Measurements from ENCODE around the gene IGFL2. TPM values are rescaled to one million over a fixed set of nuclear protein-coding genes. Genes with fewer than 3 reads are reported as not detected.
A peak's percentile ranks its signal among the peaks of the same experiment; 100 is the strongest.

IGFL2 gene
- total and polyA plus RNA-seq, 2 experiments from 2014 or later = not detected

DNA sequence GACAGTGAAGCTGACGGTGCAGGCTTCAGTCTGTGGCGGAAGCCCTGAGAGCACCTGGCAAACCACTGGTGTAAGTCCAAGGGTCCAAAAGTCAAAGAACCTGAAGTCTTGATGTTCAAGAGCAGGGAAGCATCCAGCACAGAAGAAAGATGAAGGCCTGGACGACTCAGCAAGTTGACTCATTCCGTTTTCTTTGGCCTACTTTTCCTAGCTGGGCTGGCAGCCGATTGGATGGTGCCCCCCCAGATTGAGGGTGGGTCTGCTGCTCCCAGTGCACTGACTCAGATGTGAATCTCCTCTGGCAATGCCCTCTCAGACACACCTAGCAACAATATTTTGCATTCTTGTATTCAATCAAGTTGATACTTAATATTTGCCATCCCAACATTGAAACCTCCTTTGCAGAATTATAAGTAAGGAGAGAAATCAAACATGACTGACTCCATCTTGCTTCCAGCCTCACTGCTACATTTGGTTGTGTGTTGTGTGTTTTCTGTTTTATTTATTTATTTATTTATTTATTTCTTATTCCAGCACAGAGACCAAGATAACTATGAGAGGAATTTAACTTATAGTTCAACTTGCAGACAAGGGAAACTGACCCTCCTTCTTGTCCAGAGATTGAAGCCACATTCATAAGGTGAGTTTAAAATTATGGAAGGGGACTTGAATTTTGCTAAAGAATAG, 32.8 kb downstream of the IGFL2 start:
- no peaks in the 10 kb centered on the region for H3K9me2 ChIP-seq (ENCODE audit: insufficient read depth)
- no peak overlapping the region for H3K27ac ChIP-seq (ENCODE audit: low read depth)
- no peak overlapping the region for H3K27ac Mint-ChIP-seq
- no peaks in the 10 kb centered on the region for H3K27me3 Mint-ChIP-seq (ENCODE audit: insufficient read depth, low read depth, poor library complexity)
- no peak for DNase-seq (ENCODE audit: low spot score)
- no peaks in the 10 kb centered on the region for H3K4me1 Mint-ChIP-seq
- no peak overlapping the region for H3K4me2 ChIP-seq
- H3K4me3 ChIP-seq = no peak overlapping the region
- H3K9me3 Mint-ChIP-seq = peaks cover 2% of the 10 kb centered on the region; the same call in 1 of the 3 replicates
- H3K79me2 ChIP-seq (replicated peaks; ENCODE audit: insufficient read depth) = no peaks in the 10 kb centered on the region
- ATAC-seq = no peak
- H3K27me3 ChIP-seq (ENCODE audit: insufficient read depth) = no peaks in the 10 kb centered on the region
- no peak overlapping the region for H3K4me3 Mint-ChIP-seq
- no peaks in the 10 kb centered on the region; the same call in 2 of the 3 replicates for H3K36me3 Mint-ChIP-seq (ENCODE audit: low read depth)
- no peaks in the 10 kb centered on the region for H3K4me1 ChIP-seq (ENCODE audit: insufficient read depth)
- 0 out of 2 replicates have a peak overlapping the region, but pooled peaks have one; percentile 90 for H2AFZ ChIP-seq
- H3K36me3 ChIP-seq (ENCODE audit: insufficient read depth) = no peaks in the 10 kb centered on the region
- no peak for TF ChIP-seq ZNF114 (CRISPR knock-in tag; IDR thresholded peaks at IDR 0.05)
- TF ChIP-seq, protein P1, sequence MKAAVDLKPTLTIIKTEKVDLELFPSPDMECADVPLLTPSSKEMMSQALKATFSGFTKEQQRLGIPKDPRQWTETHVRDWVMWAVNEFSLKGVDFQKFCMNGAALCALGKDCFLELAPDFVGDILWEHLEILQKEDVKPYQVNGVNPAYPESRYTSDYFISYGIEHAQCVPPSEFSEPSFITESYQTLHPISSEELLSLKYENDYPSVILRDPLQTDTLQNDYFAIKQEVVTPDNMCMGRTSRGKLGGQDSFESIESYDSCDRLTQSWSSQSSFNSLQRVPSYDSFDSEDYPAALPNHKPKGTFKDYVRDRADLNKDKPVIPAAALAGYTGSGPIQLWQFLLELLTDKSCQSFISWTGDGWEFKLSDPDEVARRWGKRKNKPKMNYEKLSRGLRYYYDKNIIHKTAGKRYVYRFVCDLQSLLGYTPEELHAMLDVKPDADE (IDR thresholded peaks at IDR 0.05) = no peak
- no peak for TF ChIP-seq ZNF331 (CRISPR knock-in tag; IDR thresholded peaks at IDR 0.05; ENCODE audit: low read depth)
- TF ChIP-seq, protein P2, sequence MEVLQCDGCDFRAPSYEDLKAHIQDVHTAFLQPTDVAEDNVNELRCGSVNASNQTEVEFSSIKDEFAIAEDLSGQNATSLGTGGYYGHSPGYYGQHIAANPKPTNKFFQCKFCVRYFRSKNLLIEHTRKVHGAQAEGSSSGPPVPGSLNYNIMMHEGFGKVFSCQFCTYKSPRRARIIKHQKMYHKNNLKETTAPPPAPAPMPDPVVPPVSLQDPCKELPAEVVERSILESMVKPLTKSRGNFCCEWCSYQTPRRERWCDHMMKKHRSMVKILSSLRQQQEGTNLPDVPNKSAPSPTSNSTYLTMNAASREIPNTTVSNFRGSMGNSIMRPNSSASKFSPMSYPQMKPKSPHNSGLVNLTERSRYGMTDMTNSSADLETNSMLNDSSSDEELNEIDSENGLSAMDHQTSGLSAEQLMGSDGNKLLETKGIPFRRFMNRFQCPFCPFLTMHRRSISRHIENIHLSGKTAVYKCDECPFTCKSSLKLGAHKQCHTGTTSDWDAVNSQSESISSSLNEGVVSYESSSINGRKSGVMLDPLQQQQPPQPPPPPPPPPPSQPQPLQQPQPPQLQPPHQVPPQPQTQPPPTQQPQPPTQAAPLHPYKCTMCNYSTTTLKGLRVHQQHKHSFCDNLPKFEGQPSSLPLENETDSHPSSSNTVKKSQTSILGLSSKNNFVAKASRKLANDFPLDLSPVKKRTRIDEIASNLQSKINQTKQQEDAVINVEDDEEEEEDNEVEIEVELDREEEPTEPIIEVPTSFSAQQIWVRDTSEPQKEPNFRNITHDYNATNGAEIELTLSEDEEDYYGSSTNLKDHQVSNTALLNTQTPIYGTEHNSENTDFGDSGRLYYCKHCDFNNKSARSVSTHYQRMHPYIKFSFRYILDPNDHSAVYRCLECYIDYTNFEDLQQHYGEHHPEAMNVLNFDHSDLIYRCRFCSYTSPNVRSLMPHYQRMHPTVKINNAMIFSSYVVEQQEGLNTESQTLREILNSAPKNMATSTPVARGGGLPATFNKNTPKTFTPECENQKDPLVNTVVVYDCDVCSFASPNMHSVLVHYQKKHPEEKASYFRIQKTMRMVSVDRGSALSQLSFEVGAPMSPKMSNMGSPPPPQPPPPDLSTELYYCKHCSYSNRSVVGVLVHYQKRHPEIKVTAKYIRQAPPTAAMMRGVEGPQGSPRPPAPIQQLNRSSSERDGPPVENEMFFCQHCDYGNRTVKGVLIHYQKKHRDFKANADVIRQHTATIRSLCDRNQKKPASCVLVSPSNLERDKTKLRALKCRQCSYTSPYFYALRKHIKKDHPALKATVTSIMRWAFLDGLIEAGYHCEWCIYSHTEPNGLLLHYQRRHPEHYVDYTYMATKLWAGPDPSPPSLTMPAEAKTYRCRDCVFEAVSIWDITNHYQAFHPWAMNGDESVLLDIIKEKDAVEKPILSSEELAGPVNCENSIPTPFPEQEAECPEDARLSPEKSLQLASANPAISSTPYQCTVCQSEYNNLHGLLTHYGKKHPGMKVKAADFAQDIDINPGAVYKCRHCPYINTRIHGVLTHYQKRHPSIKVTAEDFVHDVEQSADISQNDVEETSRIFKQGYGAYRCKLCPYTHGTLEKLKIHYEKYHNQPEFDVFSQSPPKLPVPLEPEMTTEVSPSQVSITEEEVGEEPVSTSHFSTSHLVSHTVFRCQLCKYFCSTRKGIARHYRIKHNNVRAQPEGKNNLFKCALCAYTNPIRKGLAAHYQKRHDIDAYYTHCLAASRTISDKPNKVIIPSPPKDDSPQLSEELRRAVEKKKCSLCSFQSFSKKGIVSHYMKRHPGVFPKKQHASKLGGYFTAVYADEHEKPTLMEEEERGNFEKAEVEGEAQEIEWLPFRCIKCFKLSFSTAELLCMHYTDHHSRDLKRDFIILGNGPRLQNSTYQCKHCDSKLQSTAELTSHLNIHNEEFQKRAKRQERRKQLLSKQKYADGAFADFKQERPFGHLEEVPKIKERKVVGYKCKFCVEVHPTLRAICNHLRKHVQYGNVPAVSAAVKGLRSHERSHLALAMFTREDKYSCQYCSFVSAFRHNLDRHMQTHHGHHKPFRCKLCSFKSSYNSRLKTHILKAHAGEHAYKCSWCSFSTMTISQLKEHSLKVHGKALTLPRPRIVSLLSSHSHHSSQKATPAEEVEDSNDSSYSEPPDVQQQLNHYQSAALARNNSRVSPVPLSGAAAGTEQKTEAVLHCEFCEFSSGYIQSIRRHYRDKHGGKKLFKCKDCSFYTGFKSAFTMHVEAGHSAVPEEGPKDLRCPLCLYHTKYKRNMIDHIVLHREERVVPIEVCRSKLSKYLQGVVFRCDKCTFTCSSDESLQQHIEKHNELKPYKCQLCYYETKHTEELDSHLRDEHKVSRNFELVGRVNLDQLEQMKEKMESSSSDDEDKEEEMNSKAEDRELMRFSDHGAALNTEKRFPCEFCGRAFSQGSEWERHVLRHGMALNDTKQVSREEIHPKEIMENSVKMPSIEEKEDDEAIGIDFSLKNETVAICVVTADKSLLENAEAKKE (CRISPR knock-in tag; IDR thresholded peaks at IDR 0.05) = no peak
- no peak for TF ChIP-seq CREB1 (CRISPR knock-in tag; IDR thresholded peaks at IDR 0.05; ENCODE audit: low read depth)
- TF ChIP-seq, protein P3, sequence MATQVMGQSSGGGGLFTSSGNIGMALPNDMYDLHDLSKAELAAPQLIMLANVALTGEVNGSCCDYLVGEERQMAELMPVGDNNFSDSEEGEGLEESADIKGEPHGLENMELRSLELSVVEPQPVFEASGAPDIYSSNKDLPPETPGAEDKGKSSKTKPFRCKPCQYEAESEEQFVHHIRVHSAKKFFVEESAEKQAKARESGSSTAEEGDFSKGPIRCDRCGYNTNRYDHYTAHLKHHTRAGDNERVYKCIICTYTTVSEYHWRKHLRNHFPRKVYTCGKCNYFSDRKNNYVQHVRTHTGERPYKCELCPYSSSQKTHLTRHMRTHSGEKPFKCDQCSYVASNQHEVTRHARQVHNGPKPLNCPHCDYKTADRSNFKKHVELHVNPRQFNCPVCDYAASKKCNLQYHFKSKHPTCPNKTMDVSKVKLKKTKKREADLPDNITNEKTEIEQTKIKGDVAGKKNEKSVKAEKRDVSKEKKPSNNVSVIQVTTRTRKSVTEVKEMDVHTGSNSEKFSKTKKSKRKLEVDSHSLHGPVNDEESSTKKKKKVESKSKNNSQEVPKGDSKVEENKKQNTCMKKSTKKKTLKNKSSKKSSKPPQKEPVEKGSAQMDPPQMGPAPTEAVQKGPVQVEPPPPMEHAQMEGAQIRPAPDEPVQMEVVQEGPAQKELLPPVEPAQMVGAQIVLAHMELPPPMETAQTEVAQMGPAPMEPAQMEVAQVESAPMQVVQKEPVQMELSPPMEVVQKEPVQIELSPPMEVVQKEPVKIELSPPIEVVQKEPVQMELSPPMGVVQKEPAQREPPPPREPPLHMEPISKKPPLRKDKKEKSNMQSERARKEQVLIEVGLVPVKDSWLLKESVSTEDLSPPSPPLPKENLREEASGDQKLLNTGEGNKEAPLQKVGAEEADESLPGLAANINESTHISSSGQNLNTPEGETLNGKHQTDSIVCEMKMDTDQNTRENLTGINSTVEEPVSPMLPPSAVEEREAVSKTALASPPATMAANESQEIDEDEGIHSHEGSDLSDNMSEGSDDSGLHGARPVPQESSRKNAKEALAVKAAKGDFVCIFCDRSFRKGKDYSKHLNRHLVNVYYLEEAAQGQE (IDR thresholded peaks at IDR 0.05; ENCODE audit: unreplicated experiment) = no peak
- no peak for TF ChIP-seq NANOG (IDR thresholded peaks at IDR 0.05; ENCODE audit: borderline replicate concordance)
- no peak for TF ChIP-seq EZH2 (IDR thresholded peaks at IDR 0.05; ENCODE audit: low read depth, unreplicated experiment)
- H3F3A ChIP-seq (replicated peaks; ENCODE audit: low read depth) = no peaks in the 10 kb centered on the region
- H4K20me1 ChIP-seq (replicated peaks; ENCODE audit: insufficient read depth) = no peaks in the 10 kb centered on the region
